C4-2B (cell line): Measurements from ENCODE around the gene LYZL1.

Source experiments
- H3K27ac ChIP-seq: fragments of 450-650 bp; 2 replicates; pipeline ENCODE4 v1.5.1; 2017
- ZFX ChIP-seq: fragments of 450-650 bp; IDR thresholded peaks from 2 replicates; pipeline ENCODE4 v1.6.1; 2017
- TF ChIP-seq, protein P1 (sequence below): fragments of 450-650 bp; conservative IDR thresholded peaks from 2 replicates; pipeline ENCODE4 v1.5.1; 2017; ENCODE audit warnings: mild to moderate bottlenecking

LYZL1 gene

DNA sequence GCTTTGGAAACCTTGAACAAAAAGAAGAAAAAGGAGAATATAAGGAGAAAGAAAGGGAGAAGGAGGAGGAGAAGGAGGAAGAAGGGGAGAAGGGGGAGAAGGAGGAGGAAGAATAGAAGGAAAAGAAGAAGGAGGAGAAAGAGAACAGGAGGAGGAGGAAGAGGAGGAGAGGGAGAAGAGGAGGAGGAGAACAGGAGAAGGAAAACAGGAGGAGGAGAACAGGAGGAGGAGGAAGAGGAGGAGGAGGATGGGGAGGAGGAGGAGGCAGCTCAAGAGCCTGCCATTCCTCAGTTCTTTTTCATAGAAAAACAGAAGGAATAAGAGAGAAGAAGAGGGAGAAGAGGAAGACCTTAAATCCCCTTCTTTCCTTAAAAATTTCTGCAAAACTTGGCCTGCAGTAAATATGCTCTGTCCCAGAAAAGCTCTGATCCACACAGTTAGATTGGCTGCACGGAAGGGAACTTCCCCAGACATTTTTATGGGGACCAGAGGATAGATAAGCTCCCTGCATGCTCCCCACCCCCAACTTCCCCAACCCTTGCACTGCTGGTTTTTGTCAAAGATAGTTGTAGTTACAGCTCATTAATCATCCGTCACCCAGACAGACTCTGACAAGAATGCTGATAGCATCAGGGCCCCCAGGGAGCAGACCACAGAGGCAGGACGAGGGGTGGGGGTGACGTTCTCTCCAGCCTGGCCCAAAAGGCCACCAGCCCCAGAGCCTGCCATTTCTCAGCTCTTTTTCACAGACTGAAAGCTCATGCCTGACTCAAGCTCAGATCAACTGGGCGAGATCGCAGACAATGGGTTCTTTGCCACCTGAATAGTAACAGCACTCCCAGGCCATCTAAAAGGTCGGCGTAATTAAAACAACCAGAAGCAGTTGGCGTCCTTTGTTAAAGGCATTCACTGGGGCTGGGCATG is 34.5 kb upstream of the LYZL1 start:
- no peak overlapping the region for H3K27ac ChIP-seq
- TF ChIP-seq, protein P1, sequence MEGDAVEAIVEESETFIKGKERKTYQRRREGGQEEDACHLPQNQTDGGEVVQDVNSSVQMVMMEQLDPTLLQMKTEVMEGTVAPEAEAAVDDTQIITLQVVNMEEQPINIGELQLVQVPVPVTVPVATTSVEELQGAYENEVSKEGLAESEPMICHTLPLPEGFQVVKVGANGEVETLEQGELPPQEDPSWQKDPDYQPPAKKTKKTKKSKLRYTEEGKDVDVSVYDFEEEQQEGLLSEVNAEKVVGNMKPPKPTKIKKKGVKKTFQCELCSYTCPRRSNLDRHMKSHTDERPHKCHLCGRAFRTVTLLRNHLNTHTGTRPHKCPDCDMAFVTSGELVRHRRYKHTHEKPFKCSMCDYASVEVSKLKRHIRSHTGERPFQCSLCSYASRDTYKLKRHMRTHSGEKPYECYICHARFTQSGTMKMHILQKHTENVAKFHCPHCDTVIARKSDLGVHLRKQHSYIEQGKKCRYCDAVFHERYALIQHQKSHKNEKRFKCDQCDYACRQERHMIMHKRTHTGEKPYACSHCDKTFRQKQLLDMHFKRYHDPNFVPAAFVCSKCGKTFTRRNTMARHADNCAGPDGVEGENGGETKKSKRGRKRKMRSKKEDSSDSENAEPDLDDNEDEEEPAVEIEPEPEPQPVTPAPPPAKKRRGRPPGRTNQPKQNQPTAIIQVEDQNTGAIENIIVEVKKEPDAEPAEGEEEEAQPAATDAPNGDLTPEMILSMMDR = no peak
- no peak for TF ChIP-seq ZFX

DNA sequence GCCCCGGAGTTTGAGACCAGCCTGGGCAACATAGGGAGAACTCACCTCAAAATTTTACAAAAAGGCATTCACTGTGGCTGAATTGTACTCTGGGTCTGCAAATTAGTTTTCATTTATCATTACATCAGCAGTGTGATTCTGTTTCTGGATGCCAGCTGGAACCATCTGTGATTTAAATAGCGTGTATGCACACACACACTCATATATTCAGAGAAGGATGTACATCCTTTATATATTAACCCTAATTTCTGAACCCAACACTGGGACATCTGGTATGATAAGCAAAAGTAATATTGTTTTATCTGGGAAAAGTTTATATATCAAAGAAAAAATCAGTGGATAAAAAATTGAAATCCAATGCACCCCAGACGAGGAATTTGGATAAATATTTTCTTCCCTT is 33.8 kb upstream of the LYZL1 start:
- TF ChIP-seq, protein P1 = no peak
- TF ChIP-seq ZFX = no peak
- H3K27ac ChIP-seq = no peak overlapping the region

DNA sequence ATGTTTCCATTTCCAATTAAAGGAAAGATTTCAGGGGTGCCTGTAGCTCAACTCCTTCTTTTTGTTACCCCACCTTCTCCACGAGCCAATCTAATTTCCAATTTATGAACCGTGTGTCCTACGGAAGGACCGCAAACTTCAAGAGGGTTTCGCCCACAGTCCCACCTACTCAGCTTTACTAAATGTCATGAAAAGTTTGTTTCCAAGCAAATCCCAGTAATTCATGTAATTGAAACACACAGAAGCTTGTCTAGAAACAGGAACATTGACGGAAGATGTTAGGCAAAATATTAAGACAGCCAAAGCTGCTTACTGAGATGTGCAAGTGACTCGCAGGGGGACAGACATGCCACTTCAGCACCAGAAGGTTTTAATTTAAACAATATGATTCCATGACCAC is 32.9 kb upstream of the LYZL1 start:
- TF ChIP-seq, protein P1 = no peak
- no peak for TF ChIP-seq ZFX
- H3K27ac ChIP-seq = no peak overlapping the region

DNA sequence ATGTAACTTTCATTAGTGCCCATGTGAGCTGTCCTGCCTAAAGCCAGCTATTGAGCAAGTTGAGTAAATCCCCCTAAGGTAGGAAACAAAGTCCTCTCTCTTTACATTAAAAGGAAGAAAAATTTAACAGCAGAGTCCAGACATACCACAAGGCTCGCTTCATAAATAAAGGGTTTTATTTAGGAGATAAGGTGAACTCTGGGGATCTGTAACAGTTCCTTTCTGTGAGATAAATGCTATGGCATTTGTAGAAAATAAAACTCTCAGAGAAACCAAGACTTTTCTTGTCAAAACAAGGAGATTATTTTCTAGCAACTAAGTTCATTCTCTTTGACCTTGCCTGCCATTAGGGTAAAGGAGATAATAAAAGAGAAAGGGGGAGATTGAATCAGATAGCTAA is 32.3 kb upstream of the LYZL1 start:
- H3K27ac ChIP-seq = no peak overlapping the region
- TF ChIP-seq, protein P1 = no peak
- TF ChIP-seq ZFX = no peak

DNA sequence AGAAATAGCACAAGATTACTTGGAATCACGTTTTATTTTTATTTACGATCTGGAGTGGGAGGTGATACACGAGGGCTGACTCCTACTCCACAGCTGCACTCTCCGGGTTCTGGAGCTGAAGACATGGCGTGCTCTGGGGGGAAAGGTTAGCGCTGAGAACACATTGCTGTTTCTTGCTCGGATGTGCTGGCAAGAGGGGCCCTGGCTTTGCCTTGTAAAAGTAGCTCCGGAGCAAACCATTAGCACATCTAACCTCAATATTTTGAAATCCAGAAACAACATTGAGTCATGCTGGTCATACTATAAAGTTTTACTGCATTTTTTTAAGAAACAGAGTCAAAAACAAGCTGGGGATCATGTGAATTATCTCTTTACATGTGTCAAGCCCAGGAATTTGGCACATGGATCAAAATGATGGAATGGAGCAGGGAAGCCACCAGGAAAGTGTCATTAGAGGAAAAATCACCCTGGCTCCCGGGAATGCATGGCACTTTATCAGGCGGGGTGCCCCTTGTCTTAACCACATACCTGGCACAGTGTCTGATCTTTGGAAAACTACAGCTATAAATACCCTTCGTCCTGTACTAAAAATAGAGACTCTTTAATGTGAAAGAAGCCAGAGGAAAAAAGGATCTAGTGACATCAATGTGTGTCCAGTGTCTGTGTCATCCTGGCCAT is 31.6 kb upstream of the LYZL1 start:
- no peak overlapping the region for H3K27ac ChIP-seq
- TF ChIP-seq, protein P1 = no peak
- TF ChIP-seq ZFX = no peak

DNA sequence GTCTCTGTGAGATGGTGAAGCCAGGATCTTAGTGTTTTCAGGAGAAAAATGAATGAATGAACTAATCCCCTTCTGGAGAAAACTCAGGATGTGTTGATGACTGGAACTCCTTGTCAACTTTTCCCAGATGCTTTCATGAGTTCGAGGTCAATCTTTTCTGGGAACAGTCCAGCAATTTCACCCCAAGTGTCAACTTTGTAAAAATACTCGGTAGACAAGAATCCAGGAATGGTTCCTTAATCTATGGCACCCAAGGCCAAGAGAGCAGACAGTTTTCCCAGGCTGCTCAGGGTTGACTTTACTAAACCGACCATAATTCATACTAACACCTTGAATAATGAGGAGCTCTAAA is 31.1 kb upstream of the LYZL1 start:
- TF ChIP-seq, protein P1 = no peak
- TF ChIP-seq ZFX = no peak
- H3K27ac ChIP-seq = no peak overlapping the region

DNA sequence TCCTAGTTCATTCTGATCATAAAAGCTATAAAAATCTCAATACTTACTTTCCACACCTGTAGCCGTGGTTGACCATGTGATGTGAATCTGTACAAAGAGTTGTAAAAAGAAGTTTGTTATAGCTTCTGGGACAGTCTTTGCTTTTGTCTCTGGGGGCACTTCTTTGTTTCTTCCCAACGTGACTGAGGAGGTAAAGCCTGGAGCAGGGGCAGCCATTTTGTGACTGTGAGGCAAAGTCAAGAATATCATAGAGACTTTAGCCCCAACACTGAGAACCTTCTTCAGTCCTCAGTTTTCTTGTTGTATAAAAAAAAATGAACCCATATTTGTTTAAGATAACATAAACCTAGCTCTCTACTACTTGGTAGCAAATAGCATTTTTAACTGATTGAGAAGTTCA is 29.4 kb upstream of the LYZL1 start:
- TF ChIP-seq, protein P1 = no peak
- TF ChIP-seq ZFX = no peak
- H3K27ac ChIP-seq = no peak overlapping the region
